Limb (tissue), 2 donors: ENCODE measurements around the gene POLL.

Experiments
- DNase-seq, 2 donors: peaks; one replicate each; pipeline ENCODE4 v3.0.0-alpha.2; 2016; ENCODE audit errors: extremely low spot score in 2 of 2

POLL gene

GRCh38 chr10:101587725-101588653 is at the start of gene POLL, which contains the start of gene DPCD:
Gene POLL, minus strand, starts transcription at chr10:101588257. Its CDS starts 897 bp downstream, at chr10:101587360.
Gene DPCD, plus strand, starts transcription at chr10:101588321. Its CDS starts 16 bp downstream, at chr10:101588337.
- peak; percentile 96 to 97 for DNase-seq

- DNase-seq: peak in 1 of 2 donors; percentile 1
Observed at GRCh38 chr10:101633510-101633909, 45.5 kb upstream of the POLL start.

GRCh38 chr10:101631821-101632475 is 43.9 kb upstream of the POLL start:
- DNase-seq: peak in 1 of 2 donors; percentile 4

GRCh38 chr10:101630633-101630920 is 42.5 kb upstream of the POLL start:
- DNase-seq: no peak

GRCh38 chr10:101629837-101630632 is 42.0 kb upstream of the POLL start:
- DNase-seq: peak in 1 of 2 donors; percentile 7

GRCh38 chr10:101625821-101626412 is 37.9 kb upstream of the POLL start:
- no peak for DNase-seq

GRCh38 chr10:101624526-101625102 is 36.6 kb upstream of the POLL start:
- no peak for DNase-seq

- DNase-seq: no peak
Observed at GRCh38 chr10:101623528-101623927, 35.5 kb upstream of the POLL start.

- no peak for DNase-seq
Observed at GRCh38 chr10:101619983-101620382, 31.9 kb upstream of the POLL start.

- DNase-seq: no peak
Observed at GRCh38 chr10:101618871-101619270, 30.8 kb upstream of the POLL start.

GRCh38 chr10:101617824-101618568 is 29.9 kb upstream of the POLL start:
- DNase-seq: no peak

GRCh38 chr10:101617102-101617823 is 29.2 kb upstream of the POLL start:
- no peak for DNase-seq

- DNase-seq: no peak
Observed at GRCh38 chr10:101616415-101617101, 28.5 kb upstream of the POLL start.

GRCh38 chr10:101615525-101616116 is 27.6 kb upstream of the POLL start:
- no peak for DNase-seq

GRCh38 chr10:101614663-101615524 is 26.8 kb upstream of the POLL start:
- no peak for DNase-seq

- DNase-seq: no peak
Observed at GRCh38 chr10:101613646-101614045, 25.6 kb upstream of the POLL start.

- DNase-seq: no peak
Observed at GRCh38 chr10:101612872-101613271, 24.8 kb upstream of the POLL start.

GRCh38 chr10:101612086-101612485 is 24.0 kb upstream of the POLL start:
- DNase-seq: no peak
